Thyroid gland (tissue), 4 donors: ENCODE measurements around the gene GSTA4. TPM values are rescaled to one million over a fixed set of nuclear protein-coding genes. Genes with fewer than 3 reads are reported as not detected.
A peak's percentile ranks its signal among the peaks of the same experiment; 100 is the strongest.

Experiments used
- DNase-seq, 2 donors: peaks; one replicate each; pipeline ENCODE4 v3.0.0-alpha.2; 2019
- H3K27ac ChIP-seq, 3 donors: fragments of 200-600 bp; sonication (generic); 1 replicate in 2 of 3; 2 replicates in 1 of 3; pipeline ENCODE4 v1.5.1; 2016 to 2019; ENCODE audit warnings: mild to moderate bottlenecking in 1 of 3, moderate library complexity in 1 of 3
- H3K27me3 ChIP-seq: fragments of 200-600 bp; sonication (generic); one replicate; pipeline ENCODE4 v1.5.1; 2019
- H3K36me3 ChIP-seq, 2 donors: fragments of 200-600 bp; sonication (generic); one replicate each; pipeline ENCODE4 v1.5.1; 2016 to 2019
- H3K4me1 ChIP-seq, 2 donors: fragments of 200-600 bp; sonication (generic); one replicate each; pipeline ENCODE4 v1.5.1; 2017 to 2019
- H3K4me3 ChIP-seq, 3 donors: fragments of 200-600 bp; sonication (generic); replicated peaks in 1 of 3; 1 replicate in 2 of 3; 2 replicates in 1 of 3; pipeline ENCODE4 v1.5.1; 2016; ENCODE audit warnings: mild to moderate bottlenecking in 1 of 3
- H3K9me3 ChIP-seq: fragments of 200-600 bp; sonication (generic); one replicate; pipeline ENCODE4 v1.5.1; 2017
- POLR2A ChIP-seq, 2 donors: fragments of 450-650 bp; IDR thresholded peaks; one replicate each; pipeline ENCODE4 v1.6.1; 2017; ENCODE audit warnings: antibody characterized with exemption in 2 of 2, mild to moderate bottlenecking in 2 of 2, moderate library complexity in 1 of 2
- WGBS, 2 donors: methylation state at CpG; one replicate each; pipeline ENCODE4 v1.1.5; 2017; 5-methylcytosine and 5-hydroxymethylcytosine counted together
- intact Hi-C: fragments of 100-400 bp; cut with DNase I; formaldehyde crosslinking; loops from one replicate; pipeline ENCODE4 v1.15.1; 2023
- total RNA-seq, 4 donors: library from RNA; depleted of rRNA; stranded (reverse); fragments of >200 nt; gene quantifications; one replicate each; pipeline ENCODE4 v1.2.3, GENCODE V29; 2016
- TF ChIP-seq, protein P1 (sequence below), 6 experiments: fragments of 200-600 bp in 3 of 6; fragments of 450-650 bp in 3 of 6; sonication (generic) in 3 of 6; IDR thresholded peaks; one replicate each; pipeline ENCODE4 v1.5.1; 2016 to 2019; ENCODE audit warnings: antibody characterized with exemption in 6 of 6, mild to moderate bottlenecking in 2 of 6, inconsistent platforms in 1 of 6, moderate library complexity in 1 of 6

The GSTA4 gene
- total RNA-seq, 4 donors from 2014 or later: 20.9 to 24.7 (median 24.6) TPM

DNA sequence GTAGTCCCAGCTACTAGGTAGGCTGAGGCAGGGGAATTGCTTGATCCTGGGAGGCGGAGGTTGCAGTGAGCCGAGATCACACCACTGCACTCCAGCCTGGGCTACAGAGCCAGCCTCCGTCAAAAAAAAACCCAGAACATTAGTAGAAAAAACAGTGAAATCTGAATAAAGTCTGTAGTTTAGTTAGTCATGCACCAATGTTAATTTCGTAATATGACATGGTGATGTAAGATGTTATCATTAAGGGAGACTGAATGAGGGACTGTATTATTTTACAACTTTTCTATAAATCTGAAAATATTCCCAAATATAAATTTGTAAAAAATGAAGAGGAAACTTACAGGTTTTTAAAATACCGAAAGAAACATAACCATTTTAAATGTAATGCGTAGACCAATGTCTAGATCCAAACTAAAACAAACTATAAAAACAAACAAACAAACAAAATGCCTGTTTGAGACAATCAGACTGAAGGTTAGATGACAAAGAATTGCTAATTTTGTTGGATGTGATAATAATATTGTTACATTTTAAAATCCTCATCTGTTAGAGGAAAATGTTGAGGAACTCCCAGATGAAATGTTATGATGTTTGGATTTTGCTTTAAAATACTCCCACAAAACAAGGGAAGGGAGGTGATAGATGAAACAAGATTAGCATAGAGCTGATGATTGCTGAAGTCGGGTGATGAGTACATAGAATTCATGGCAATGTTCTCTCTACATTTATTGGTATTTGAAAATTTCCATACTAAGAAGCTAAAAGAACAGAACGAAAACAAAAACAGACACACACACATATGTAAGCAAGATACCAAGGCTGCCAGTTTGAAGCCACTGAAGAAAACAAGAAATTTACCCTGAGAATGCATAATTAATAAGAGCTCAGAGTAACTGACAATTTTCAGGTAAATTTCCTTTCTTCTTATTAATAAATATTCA lies 1.8 kb downstream of the GSTA4 start:
- H3K4me1 ChIP-seq: peaks cover 0 to 5% of the 10 kb centered on the region in 2 donors
- TF ChIP-seq, protein P1, sequence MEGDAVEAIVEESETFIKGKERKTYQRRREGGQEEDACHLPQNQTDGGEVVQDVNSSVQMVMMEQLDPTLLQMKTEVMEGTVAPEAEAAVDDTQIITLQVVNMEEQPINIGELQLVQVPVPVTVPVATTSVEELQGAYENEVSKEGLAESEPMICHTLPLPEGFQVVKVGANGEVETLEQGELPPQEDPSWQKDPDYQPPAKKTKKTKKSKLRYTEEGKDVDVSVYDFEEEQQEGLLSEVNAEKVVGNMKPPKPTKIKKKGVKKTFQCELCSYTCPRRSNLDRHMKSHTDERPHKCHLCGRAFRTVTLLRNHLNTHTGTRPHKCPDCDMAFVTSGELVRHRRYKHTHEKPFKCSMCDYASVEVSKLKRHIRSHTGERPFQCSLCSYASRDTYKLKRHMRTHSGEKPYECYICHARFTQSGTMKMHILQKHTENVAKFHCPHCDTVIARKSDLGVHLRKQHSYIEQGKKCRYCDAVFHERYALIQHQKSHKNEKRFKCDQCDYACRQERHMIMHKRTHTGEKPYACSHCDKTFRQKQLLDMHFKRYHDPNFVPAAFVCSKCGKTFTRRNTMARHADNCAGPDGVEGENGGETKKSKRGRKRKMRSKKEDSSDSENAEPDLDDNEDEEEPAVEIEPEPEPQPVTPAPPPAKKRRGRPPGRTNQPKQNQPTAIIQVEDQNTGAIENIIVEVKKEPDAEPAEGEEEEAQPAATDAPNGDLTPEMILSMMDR (IDR thresholded peaks at IDR 0.05): no peak
- no peak for TF ChIP-seq POLR2A (IDR thresholded peaks at IDR 0.05)
- H3K36me3 ChIP-seq: no peaks in the 10 kb centered on the region
- no peak for DNase-seq
- H3K27me3 ChIP-seq: no peaks in the 10 kb centered on the region
- intact Hi-C loops: no loop called here
- peak overlapping the region in 1 of 3 donors; percentile 61 for H3K4me3 ChIP-seq
- H3K9me3 ChIP-seq: no peaks in the 10 kb centered on the region
- H3K27ac ChIP-seq: peak overlapping the region; percentile 89 to 99 (median 97)
- WGBS, 2 donors: 80 to 84% methylated on average over 8 of the region's 8 CpGs

DNA sequence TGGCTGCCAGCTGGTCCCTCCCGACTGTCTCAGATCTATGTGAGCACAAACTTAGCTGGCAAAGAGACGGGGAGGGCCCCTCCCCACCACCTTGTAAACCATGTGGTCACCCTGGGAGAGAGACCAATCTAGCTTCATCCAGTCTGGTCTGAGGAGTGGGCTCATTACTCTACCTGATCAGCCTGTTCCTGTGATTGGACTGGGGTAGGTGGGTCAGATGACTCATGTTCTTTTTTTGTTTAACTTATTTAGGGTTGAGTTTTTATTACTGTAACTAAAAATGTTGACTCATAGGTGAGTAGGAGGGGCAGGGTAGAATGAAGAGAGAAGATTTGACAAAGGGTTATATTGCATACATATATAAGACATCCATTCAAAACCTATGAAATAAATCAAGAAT lies 4.7 kb downstream of the GSTA4 start:
- Histone ChIP-seq H3K9me3 (no peaks in the 10 kb centered on the region), H3K36me3 (no peaks in the 10 kb centered on the region), H3K27me3 (no peaks in the 10 kb centered on the region), H3K27ac (no peak overlapping the region), H3K4me1 (peaks cover 0 to 5% of the 10 kb centered on the region in 2 donors), H3K4me3 (no peak overlapping the region)
- DNase-seq: no peak
- 88 to 91% methylated on average over 1 to 2 of the region's 2 CpGs for WGBS, 2 donors
- intact Hi-C loops: no loop called here
- no peak for TF ChIP-seq POLR2A (IDR thresholded peaks at IDR 0.05)
- TF ChIP-seq, protein P1 (IDR thresholded peaks at IDR 0.05): no peak

GRCh38 chr6:52985228-52985627 lies 9.9 kb downstream of the GSTA4 start:
- H3K27me3 ChIP-seq: no peaks in the 10 kb centered on the region
- no peaks in the 10 kb centered on the region for H3K4me1 ChIP-seq
- H3K36me3 ChIP-seq: peaks cover 7 to 8% of the 10 kb centered on the region in 2 donors
- 92 to 97% methylated on average over 4 of the region's 4 CpGs for WGBS, 2 donors
- H3K27ac ChIP-seq: no peak overlapping the region
- no peak for TF ChIP-seq POLR2A (IDR thresholded peaks at IDR 0.05)
- TF ChIP-seq, protein P1 (IDR thresholded peaks at IDR 0.05): no peak
- no peak for DNase-seq
- no peaks in the 10 kb centered on the region for H3K9me3 ChIP-seq
- intact Hi-C loops: loop anchor here (10.0 kb wide), 1 partner anchor 100 kb away; no protein-coding TSS in a partner anchor
- no peak overlapping the region for H3K4me3 ChIP-seq

GRCh38 chr6:52984247-52984646 lies 10.8 kb downstream of the GSTA4 start:
- peaks cover 7 to 8% of the 10 kb centered on the region in 2 donors for H3K36me3 ChIP-seq
- TF ChIP-seq POLR2A (IDR thresholded peaks at IDR 0.05): no peak
- TF ChIP-seq, protein P1 (IDR thresholded peaks at IDR 0.05): no peak
- no peak for DNase-seq
- intact Hi-C loops: loop anchor here (10.0 kb wide), 1 partner anchor 99 kb away; no protein-coding TSS in a partner anchor
- 88 to 95% methylated on average over 3 of the region's 3 CpGs for WGBS, 2 donors
- H3K4me3 ChIP-seq: no peak overlapping the region
- no peaks in the 10 kb centered on the region for H3K9me3 ChIP-seq
- H3K27ac ChIP-seq: no peak overlapping the region
- no peaks in the 10 kb centered on the region for H3K4me1 ChIP-seq
- no peaks in the 10 kb centered on the region for H3K27me3 ChIP-seq
